GM18517 (cell line): ENCODE data around the gene GLMP.

Experiments used
- ATAC-seq: cut with Tn5 transposase; IDR thresholded peaks from one replicate; pipeline ENCODE4 v1.9.1; 2021; ENCODE audit warnings: mild to moderate bottlenecking, moderate library complexity; ENCODE audit not compliant: unreplicated experiment

The GLMP gene

DNA sequence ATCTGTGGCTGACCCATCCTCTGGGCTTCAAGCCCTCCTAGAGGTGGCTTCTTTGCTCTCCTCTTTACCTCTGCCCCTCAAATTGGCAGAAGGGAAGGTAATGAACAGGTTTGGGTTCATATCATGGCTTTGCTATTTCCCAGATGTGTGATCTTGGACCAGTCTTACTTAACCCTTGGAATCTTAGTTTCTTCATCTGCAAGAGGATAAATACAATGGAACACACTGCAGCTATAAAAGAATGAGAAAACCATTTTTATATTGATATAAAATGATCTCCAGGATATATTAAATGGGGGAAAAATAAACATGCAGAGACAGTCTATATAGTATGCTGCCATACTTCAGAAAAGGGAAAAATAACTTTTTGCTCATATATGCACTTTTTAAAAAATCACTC is 5.6 kb downstream of the GLMP start:
- ATAC-seq = no peak

DNA sequence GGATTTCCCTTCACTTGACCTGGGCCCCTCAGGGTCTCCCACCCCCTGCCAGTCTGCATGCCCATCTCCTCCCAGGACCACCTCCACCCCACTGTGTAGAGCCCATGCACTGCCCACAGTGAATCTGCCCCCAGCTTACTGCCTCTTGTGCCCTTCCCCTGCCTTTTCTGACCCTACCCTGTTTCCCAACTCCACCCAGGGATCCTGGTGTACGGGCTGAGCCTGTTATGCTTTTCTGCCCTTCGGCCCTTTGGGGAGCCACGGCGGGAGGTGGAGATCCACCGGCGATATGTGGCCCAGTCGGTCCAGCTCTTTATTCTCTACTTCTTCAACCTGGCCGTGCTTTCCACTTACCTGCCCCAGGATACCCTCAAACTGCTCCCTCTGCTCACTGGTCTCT is 9.4 kb downstream of the GLMP start:
- ATAC-seq = no peak

DNA sequence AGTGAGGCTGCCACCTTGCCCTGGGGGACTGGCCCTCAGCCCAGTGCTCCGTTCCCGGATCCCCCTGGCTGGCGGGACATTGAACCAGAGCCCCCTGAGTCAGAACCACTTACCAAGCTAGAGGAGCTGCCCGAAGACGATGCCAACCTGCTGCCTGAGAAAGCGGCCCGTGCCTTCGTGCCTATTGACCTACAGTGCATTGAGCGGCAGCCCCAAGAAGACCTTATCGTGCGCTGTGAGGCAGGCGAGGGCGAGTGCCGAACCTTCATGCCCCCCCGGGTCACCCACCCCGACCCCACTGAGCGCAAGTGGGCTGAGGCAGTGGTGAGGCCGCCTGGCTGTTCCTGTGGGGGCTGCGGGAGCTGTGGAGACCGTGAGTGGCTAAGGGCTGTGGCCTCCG is 10.0 kb downstream of the GLMP start:
- ATAC-seq = no peak

DNA sequence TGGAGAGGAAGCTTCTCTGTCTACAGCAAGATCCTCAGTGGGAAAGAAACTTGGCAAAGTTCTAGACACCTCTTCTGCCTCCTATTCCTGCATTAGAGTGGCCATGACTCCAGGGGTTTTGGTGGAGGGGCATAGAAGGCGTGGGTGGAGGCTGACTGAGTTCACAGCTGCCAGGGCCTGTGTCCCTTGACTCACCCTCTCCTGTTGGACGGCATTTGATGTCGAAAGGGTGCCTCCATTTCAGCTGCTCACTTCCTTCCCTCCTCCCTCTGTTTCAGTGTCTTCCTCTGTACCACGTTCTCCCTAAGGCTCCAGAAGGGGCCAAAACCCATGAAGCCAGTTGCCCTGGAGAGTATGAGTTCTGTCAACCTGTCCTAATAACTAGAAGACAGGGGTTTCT is 10.7 kb downstream of the GLMP start:
- ATAC-seq = no peak

DNA sequence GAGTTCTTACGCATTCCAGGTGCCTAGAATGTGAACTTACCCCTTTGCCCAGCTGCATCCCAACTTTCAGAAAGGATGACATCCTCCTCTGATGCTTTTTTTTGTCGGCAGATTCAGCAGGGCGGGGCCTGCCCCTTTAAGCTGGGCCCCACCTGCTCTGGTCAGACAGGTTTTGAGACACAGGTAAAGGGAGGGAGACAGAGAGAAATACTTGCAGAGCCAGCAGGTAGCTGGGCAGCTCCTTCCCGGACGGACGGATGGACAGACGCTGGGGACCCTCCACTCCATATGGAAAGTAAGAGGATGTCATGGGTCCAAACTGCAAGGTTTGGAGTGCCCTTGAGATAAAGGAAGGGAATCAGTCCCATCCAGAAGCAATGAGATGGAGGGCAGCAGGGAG is 11.4 kb downstream of the GLMP start, which contains the start of gene TMEM79:
Gene TMEM79 (plus strand): TSS at position 214 of the 400 bp plus-strand sequence. CDS start 902 bp downstream, outside the sequence.
- no peak for ATAC-seq

DNA sequence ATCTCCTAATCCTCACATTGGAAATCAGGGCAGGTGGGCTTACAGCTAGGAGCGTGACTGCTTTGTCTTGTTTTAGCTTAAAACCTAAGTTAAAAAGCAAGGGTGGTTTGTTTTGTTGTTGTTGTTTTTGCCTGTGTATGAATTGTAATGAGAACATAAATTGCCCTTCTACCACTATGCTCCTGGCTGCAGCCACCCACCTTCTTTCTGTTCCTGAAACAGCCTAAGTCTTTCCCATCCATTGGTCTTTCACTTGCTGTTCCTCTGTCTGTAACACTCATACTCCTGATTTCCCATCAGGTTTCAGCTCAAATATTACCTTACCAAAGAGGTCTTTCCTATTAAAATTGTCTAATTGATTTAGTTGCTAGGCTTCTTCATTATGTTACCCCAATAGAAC is 12.0 kb downstream of the GLMP start:
- no peak for ATAC-seq

DNA sequence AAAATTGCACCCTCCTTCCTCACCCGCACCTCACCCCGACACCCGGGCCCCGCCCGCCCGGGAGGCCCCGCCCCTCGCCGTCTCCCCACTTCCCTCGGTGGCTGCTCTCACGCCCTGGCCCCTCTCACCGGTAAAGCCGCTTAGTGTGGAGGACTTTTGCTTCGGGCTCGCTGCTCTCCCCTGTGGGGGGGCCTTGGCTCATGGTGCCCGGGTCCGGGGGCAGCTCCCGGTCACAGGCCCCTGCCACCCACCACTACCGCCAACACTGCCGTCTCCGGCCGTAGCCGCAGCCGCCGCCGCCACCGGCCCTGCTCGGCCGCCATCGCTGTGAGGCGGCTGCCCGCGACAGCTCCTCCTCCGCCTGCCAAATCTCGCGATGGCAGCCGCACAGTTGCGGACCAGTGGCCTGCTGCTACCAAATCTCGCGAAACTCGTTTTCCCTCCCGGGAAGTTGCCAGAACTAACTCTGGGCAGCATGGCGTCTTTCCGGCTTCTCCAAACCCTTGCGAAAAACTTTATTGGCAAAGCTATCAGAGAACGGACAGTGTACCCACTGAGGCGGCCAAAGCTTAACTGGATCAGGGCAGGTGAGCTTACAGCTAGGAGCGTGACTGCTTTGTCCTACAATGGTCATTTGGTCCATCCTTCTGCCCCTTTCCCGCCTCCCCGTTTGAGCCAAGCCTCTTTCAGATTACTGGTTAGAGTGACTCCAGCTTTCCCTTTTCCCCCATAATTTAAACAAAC is 12.8 kb downstream of the GLMP start, which contains the start of gene SMG5:
Gene SMG5 (minus strand): TSS at position 347 of the 744 bp plus-strand sequence. CDS start 145 bp downstream, at position 202.
- peak; percentile 81 for ATAC-seq

DNA sequence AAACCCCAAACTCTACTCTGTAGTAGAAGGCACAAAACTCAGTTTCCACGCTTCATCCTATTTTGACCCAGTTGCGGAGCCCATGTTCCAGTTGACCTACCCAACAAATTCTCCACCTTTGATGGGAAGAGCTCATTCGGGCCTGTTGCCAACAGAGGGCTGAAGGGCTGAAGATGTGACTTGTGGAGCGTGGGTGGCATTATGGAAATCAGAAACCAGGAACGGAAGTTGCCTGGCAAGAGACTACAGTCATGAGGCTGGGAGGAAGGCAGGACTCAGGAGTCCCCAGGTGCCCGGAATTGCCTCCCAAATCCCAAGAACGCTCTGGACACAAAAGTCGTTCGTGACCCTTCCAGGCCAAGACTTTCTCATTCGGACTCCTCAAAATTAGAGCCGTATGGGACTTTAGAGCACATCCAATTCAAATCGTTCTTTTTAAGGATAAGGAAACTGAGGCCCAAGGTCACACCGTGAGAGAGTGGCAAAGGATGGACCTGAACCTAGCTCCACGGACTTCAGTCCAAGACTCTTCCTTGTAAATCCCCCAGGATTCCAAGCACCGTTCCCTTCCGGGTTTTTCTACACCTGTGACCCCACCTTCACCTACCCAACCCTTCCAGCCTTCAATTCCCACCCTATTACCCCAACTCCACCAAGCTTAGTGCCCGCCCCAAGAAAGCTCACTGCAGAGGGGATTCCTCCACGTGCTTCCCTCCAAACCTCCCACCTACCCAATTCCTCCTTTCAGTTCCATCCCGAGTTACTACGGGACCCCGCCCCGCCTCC is 13.6 kb downstream of the GLMP start:
- peak; percentile 6 for ATAC-seq

DNA sequence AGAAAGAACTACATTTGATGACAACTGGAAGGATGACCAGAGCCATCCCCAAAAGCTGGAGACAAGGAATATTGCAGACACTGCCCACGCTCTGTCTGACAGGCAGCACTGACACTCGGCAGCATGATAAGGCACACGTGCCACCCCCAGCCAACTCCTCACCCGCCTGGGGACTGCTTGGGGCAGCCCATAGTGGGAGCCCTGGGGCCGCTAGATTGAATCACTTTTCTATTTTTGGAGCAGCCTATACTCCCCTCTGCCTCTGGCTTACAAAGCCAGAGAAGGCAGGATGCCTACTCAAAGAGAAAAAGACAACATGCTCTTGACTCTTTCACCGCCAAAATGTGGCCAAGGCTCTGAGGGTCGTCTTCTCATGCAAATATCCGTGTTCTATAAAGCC is 14.2 kb downstream of the GLMP start:
- ATAC-seq = peak; percentile 43

DNA sequence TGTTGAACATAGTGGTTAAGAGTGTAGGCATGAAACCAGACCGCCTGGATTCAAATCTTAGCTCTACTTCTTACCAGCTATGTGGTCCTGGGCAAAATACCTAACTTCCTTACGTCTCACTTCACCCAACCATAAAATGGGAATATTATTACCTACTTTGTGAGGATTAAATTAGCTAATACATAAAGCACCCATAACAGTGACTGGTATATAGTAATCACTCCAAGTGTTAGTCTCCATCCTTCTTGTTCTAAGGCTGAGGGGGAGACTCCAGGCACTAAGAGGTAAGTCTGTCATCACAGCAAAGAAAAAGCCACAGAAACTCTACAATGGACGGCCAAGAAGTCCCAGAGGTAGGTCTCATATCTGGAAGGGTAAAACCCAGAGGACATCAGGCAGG is 15.6 kb downstream of the GLMP start:
- no peak for ATAC-seq

DNA sequence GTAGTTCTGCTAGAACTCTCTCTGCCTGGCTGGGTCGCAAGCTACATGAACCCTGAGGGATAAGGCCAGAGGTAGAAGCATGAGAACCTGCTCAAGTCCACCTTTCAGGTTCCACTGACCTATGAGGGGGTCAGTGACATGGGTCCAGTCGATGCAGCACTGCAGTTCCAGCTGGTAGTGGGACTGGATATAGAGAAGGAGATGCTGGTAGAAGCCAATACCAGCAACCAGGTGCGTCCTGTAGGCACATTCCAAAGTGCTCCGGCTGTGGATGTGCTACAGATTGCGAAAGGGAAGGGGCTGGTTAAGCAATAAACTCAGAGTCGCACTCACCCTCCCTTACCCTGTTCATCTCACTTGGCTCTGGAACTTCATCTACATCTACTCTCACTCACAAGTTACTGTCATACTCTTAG is 18.5 kb downstream of the GLMP start:
- ATAC-seq = no peak

DNA sequence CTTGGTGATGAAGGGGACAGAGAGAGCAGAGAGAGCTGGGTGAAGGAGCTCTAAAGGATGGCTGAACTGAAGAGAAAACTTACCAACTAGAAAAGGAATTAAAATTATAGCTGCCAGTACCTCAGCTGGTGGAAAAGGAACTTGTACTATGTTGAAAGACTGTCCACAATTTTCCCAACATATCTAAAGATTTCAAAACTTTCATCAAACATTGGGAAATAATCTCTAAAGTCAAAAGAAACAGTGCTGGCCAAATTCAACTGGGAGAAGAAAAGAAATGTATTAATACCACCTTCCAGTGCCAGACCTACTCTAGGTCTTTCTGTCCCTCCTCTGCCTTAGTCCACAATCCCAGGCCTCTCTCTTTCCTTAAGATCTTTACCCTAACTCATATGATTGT is 18.9 kb downstream of the GLMP start:
- no peak for ATAC-seq

DNA sequence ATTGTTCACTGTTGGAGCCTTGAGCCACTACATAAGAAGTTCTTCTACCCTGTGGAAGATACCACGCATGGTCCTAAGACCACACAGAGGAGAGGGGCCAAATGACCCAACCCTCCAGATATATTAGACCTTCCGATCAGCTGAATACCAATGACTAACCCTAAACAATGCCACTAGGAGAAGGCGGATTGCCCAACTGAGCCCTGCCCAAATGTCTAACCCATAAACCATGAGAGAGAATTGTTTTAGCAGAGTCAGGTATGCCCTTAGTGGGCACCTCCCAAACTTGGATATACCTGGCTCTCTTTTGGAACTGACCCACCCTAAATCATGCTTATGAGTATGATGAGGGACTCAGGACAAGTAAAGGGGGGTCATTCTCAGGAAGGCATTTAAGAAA is 25.2 kb downstream of the GLMP start:
- ATAC-seq = no peak

DNA sequence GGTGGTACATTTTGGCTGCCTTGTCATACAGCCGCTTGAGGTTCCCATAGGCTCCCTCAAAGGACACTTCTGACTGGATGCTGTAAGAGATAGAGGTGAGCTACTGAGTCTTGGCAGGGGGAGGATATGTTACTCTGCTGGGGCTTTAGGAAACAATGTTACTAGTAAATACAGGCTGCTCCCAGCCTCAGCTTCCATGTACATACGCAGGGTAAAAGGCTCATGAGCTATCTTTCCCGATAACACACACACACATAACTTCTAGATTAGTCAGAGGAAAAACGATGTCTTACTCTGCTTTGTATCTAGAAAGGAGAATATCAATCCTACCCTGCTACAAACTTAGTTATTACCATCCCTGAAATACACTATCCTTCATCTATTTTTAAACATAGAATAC is 27.1 kb downstream of the GLMP start:
- ATAC-seq = no peak

DNA sequence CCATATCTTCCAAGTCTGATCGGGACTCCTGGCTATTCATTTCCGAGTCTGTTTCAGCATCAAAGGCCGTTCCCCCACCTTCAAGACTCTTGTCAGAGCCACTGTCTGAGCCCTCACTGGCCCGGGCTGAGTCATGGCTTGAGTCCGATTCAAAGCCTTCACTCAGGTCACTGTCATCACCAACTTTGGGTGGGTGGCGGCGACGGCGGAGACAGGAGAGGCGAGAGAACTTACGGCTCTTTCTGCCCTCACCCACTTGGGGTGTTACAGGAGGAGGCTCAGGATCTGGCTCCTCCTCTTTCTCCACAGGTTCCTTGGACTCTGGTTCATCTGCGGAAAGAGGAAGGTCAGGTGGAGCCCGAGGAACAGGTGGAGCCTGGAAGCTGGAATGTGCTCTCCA is 29.4 kb downstream of the GLMP start:
- ATAC-seq = no peak

DNA sequence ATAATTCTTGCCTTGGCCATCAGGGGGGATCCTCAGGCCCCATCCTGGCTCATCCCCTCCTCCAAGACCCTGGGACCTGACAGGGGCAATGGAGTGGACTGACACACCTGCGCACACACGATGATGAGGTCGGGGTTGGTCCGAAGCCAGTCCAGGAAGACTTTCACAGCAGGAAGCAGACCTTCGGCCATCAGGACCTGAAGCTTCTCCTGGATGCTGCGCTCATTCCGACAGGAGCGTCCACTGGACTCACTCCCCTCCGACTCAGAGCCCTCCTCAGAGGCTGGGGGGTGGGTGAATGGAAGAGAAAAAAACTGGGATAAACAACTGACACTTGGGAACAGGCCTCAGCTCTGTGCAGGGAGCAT is 32.2 kb downstream of the GLMP start:
- no peak for ATAC-seq

DNA sequence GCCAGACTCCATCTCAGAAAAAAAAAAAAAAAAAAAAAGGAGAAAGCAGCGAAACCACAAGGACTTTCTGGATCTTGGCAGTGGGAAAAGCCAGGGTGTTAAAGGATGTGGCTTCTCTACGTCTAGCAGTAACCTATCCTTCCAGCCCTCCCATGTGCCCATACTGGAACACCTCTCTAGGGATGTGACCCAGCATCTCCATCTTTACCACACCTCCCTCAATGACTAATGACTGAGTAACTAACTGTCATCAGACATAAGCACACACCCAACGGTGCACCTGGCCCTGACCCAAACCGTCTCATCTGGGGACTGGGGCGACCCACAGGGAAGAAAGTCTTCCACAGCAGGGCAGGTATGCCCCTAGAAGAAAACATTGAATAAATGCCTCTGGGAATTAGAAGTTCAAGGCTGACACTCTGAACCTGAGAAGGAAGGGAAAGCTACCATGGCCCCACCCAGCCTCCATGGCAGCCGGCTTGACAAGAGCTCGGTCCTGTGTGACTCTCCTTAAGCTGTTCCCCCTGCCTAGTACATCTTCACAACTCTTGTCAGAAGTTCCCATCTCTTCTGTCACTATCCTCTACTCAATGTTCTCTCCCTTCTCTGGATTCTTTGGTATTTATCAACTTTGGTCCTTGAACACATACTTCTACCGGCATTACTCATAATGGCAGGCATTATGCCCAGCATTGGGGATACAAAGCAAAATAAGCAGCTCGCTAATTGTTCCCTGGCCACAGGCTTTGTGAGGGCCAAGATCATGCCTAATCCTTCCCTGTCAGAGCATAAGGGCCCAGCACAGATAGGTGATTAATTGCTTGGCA is 32.8 kb downstream of the GLMP start:
- ATAC-seq = no peak

DNA sequence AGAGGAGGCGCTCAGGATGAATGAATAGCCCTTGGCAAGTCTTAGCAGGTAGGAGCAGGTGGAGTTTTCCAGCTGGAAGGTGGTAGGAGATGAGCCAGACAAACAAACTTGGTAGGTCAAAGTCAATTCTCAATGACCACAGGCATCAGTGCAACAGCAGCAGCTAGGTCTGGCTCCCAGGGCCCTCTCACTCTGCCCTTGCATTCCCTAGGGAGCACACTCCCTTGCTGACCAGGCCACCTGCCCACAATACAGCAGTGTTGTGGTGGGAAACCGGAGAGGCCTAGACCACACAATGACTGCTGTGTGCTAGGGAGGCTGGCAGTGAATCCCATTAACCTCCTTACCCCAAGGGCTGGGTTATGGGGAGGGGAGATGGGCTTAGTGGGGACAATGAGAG is 34.6 kb downstream of the GLMP start:
- no peak for ATAC-seq

DNA sequence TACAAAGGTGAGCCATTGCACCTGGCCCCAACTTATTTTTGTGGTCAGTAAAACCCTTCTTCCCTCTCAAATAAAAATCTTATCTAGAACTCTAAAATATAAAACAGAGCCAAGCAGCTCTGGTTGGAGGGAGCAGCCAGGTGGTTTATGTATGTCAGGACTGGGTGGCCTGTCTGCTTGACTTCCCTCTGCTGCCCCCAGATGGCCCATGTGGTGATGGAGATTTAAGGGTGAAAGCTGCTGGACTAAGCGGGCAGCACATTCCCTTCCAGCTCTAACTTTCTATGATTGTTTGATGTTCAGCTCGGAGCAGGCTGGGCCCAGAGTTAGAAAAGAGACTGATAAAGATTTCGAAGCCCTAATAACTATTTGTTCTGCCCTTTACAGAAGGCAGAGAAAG is 35.7 kb downstream of the GLMP start:
- no peak for ATAC-seq

DNA sequence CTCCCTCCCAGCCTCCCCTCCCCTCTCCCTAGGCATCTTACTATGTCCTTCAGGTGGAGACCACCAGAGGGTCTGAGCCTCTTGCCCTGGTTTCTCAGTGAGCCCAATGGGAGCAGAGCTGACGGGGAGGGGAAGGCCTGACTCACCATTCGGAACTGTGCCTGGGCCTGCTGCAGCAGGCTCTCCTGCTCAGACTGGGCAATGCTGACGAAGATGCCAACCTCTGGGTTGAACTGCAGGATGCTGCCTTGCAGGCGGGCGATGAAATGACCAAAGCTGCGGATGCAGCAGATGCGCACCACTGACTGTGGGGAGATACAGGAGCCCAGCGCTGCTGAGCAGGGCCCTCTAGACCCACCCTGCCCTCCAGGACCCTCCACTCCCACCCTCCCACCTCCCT is 36.6 kb downstream of the GLMP start:
- no peak for ATAC-seq

DNA sequence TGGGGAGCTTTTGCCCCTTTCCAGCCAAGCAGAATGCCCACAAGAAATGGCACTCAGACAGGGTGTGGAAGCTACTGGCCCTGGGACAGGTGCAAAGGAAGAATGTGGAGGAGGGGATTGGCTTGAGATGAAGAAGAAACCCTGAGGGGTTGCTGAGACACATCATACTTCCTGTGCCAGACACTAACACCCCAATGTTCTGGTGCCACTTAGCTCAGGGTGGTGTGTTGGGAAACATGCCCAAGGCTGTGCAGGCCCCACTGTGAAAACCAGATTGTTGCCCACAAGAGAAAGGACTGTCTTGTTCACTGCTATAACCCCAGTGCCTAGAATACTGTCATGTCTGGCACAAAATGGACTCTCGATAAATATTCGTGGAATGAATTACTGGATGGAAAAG is 37.8 kb downstream of the GLMP start:
- no peak for ATAC-seq
